GM12891 (cell line): ENCODE measurements around the gene MCRIP1.
"Not testable (repeated sequence)": the region's sequence is repeated elsewhere in the genome, so short reads cannot be mapped to it uniquely, and the experiment has no call there.

ENCODE experiments used
- DNase-seq: peaks from one replicate; pipeline ENCODE4 v3.0.0; 2011; ENCODE audit warnings: low spot score; ENCODE audit not compliant: insufficient read length
- FAIRE-seq: peaks from 2 replicates; lab custom pipeline; 2011; peaks lifted over from hg19 to GRCh38; lab: Jason Lieb, UNC
- PAX5 ChIP-seq: IDR thresholded peaks from 2 replicates; pipeline ENCODE4 v1.6.1; 2011; ENCODE audit warnings: low read length, moderate library complexity, mild to moderate bottlenecking; ENCODE audit not compliant: insufficient read depth, severe bottlenecking
- POLR2A ChIP-seq: IDR thresholded peaks from 2 replicates; pipeline ENCODE4 v1.6.1; 2011; ENCODE audit warnings: low read depth, low read length, control low read depth
- POLR2AphosphoS5 ChIP-seq: IDR thresholded peaks from 2 replicates; pipeline ENCODE4 v1.6.1; 2011; ENCODE audit warnings: low read depth, low read length, control low read depth
- POU2F2 ChIP-seq: IDR thresholded peaks from 2 replicates; pipeline ENCODE4 v1.6.1; 2011; ENCODE audit warnings: low read depth, mild to moderate bottlenecking, control low read depth, low read length, moderate library complexity
- SPI1 ChIP-seq: IDR thresholded peaks from 2 replicates; pipeline ENCODE4 v1.6.1; 2011; ENCODE audit warnings: low read depth, low read length, control low read depth
- TAF1 ChIP-seq: IDR thresholded peaks from 2 replicates; pipeline ENCODE4 v1.6.1; 2011; ENCODE audit warnings: low read depth, low read length, control low read depth

The MCRIP1 gene

GRCh38 chr17:81841866-81842265 lies 8.8 kb upstream of the MCRIP1 start:
- DNase-seq (no peak), FAIRE-seq (no peak)
- TF ChIP-seq POLR2A = no peak

DNA sequence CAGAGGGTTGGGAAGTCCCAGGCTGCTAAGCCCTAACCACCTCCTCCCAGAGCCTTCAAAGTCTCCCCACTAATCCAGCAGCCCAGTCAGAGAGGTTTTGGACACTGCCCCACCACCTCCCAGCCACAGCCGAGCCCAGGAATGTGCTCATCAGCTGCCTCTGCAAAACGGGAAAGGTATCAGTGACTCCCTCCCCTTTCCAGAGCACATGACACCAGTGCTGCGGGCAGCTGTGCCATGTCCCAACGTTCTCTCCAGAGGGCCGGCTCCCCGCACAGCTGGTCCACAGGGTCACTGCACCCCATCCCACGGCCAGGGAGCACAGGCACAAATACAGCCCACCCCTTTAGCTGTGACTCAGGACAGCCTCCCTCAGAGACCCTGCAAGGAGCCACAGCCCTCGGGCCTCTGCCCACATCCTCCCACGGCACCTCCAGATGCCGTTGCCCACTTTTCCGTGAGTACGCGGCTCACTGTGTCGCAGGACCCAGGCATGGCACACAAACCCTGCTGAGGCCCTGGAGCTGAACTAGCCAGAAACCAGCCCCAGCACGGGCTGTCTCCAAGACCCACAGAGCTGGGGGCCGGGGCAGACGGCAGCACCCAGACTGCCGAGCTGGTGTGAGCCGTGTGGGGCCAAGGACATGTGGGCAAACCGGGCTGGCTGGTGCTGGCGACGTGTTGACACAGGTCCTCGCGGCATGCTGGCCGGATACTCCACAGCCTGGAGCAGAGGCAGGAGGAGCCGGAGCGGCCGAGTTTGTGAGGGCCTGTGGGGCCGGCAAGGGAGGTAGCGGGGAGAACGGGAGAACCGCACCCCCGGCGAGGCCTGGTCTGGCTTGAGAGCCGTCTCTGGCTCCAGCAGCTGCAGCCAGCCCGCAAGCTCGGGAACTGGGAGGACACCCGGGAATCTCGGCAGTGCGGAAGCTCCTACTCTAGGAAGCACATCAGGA lies 8.0 kb upstream of the MCRIP1 start:
- no peak for TF ChIP-seq POLR2A
- TF ChIP-seq POLR2AphosphoS5 = no peak
- DNase-seq (no peak), FAIRE-seq (no peak)

DNA sequence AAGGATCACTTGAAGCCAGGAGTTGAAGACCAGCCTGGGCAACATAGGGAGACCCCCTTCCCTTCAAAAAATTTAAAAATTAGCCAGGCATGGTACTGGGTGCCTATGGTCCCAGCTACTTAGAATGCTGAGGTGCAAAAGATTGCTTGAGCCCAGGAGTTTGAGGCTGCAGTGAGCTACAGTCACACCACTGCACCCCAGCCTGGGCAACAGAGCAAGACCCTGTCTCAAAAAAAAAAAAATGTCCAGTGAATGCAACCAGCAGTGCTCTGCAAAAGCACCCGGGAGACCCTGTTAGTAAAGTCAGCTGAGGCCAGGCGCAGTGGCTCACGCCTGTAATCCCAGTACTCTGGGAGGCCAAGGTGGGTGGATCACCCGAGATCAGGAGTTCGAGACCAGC lies 7.0 kb upstream of the MCRIP1 start:
- not testable (repeated sequence) for FAIRE-seq, DNase-seq

DNA sequence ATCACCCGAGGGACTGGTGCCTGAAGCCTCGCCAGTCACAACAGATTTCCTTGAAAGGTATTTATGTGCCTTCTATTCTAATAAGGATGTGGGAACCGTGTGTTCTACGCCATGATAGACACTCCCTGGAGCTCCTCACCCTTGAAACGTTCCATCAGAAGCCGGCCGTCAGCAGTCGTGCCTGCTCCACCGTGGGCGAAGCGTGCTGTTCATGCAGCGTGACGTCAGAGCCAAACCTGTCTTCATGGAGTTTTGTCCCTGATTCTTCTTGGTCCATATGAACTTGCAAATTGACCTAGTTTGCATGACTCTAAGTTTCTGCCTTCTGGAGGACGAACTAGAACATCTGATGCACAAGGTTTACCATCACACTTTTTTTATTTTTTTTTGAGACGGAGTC lies 6.2 kb upstream of the MCRIP1 start:
- no peak for FAIRE-seq
- no peak for DNase-seq
- no peak for TF ChIP-seq POLR2A
- no peak for TF ChIP-seq TAF1
- TF ChIP-seq POLR2AphosphoS5 = no peak
- no peak for TF ChIP-seq POU2F2
- TF ChIP-seq SPI1 = no peak
- no peak for TF ChIP-seq PAX5

DNA sequence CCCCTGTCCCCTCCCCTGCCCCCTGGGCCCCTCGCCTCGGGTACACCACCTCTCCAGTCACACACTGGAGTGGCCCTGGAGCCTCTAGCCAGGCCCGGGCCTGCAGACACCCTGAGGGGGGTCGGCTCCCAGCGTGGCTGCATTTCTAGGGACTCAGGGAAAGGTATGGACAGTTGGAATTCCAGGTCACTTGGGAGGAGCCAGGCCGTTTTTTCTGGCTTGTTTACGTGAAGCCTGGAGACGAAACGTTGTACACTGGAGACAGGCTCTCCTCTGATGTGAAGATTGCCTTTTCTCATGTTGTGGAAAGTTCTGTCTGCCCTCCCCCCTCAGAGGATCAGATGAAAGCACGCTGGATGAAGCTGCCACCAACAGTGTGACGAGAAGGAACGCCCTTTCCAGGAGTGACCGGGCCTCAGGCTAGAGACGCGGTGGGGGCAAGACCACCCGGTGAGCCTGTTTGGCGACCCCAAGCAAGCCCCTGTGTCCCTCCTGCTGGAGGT lies 5.7 kb upstream of the MCRIP1 start:
- no peak for DNase-seq
- TF ChIP-seq SPI1 (no peak), PAX5 (no peak), POLR2AphosphoS5 (no peak), POU2F2 (no peak), POLR2A (no peak), TAF1 (no peak)
- no peak for FAIRE-seq

GRCh38 chr17:81837641-81838040 lies 4.5 kb upstream of the MCRIP1 start:
- TF ChIP-seq POLR2AphosphoS5 (no peak), PAX5 (no peak), POU2F2 (no peak), POLR2A (no peak), SPI1 (no peak), TAF1 (no peak)
- FAIRE-seq (no peak), DNase-seq (no peak)

- DNase-seq (no peak), FAIRE-seq (no peak)
- TF ChIP-seq PAX5 (no peak), POLR2A (no peak), TAF1 (no peak), SPI1 (no peak), POU2F2 (no peak), POLR2AphosphoS5 (no peak)
These were observed 1.8 kb upstream of the MCRIP1 start, which contains the start of gene PPP1R27 for GRCh38 chr17:81834831-81835267. TSS of gene PPP1R27 (minus strand) at chr17:81835050. CDS start at chr17:81834953, 97 bp downstream.

DNA sequence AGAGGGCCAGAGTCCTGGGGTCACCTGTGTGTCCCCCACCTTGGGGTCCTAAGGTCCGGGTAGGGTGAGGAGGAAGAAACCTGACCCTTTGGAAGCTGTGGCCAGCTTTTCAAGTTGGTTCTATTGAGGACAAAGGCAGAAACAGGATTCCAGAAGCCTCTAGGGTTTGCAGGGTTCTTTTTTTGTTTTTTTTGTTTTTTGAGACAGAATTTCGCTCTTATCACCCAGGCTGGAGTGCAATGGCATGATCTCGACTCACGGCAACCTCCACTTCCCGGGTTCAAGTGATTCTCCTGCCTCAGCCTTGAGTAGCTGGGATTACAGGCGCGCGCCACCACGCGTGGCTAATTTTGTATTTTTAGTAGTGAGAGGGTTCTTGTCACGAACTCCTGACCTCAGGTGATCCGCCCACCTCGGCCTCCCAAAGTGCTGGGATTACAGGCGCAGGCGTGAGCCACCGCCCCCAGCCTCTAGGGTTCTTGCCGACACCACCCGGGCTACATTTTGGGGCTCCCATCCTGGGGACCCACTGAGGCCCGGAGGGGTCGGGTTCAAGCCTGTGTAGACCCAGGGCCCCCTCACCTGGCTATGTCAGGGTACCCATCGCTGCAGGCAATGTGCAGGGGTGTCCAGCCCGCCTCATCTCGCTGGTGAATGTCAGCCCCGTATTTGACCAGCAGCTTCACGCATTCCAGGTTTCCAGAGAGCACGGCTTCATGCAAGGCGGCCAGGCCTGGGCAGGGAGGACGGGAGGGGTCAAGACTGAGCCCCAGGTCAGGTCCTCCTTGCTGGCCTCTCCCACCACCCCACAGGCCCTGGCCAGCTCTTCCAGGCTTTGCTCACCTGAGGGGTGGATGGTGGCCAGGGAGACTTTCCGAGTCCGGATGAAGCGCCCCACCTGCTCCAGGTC lies 1.1 kb upstream of the MCRIP1 start:
- DNase-seq (no peak), FAIRE-seq (no peak)
- TF ChIP-seq POLR2AphosphoS5 = no peak
- no peak for TF ChIP-seq POLR2A
- no peak for TF ChIP-seq SPI1
- TF ChIP-seq PAX5 = no peak
- TF ChIP-seq TAF1 = no peak
- TF ChIP-seq POU2F2 = no peak

DNA sequence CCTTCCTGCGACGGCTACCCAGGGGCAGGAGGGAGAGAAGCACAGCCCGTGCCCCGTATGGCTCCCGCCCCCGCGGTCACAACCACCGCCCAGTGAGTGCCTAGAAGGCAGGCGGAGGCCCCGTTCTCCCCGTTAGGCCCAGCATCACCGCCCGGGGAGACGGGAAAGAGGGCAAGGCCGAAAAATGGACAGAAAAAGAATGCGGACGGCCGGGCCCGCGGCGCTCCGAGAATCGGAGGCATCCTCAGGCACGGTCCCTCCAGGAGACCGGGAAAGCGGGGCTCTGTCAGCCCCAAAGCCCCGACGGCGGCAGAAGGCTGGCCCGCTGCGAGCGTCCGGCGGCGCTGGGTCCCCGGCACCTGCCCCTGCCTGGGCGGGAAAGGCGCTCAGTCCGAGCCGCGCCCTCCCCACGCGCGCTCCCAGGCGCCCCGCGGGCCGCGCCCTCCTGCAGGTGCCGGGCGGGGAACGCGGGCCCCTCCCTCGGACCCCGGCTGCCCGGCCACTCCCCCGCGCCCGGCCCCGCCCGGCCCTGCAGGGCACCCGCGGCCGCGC lies 407 bp downstream of the MCRIP1 start:
- FAIRE-seq (no peak), DNase-seq (no peak)
- TF ChIP-seq TAF1 = no peak
- no peak for TF ChIP-seq PAX5
- no peak for TF ChIP-seq SPI1
- no peak for TF ChIP-seq POLR2AphosphoS5
- no peak for TF ChIP-seq POU2F2
- TF ChIP-seq POLR2A = no peak
